ENCODE data around the gene SLC31A1.
"Not testable (repeated sequence)": the region's sequence is repeated elsewhere in the genome, so short reads cannot be mapped to it uniquely, and the experiment has no call there.

Gene SLC31A1

DNA sequence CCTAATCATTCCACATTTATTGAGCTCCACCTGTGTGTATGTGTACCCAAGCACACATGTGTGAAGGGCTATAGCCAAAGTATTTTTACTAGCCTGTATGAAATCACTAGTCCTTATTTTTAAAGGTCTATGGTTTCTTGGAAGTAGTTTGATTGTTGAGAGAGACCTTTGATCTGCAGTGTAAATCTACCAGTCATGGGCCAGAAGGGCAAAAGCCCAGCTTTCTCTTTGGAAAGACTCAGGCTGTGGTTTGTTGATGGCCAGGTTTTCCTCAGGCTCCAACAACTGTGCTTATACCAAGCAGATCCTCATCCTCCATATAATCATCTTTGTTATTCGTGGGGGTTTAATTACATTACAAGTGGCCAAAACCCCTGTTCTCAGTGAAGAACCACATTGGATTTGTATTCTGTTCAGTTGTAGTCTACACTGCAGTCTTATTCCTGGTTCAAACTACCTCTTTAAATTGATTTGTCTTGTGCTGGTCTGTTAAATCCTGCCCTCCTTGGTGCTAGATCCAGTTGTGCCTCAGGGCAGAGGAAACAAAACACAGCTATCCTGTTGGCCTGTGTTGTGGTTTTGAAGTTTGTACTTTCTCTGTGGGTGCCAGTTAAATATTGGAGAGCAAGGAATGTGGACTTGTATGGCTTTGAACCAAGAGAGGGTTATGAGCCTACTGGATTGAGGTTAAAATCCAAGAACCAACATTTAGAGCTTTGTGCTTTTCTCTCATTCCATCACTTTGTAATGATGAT lies 40.8 kb downstream of the SLC31A1 start:
- no peak for DNase-seq (ENCODE audit: low spot score)

DNA sequence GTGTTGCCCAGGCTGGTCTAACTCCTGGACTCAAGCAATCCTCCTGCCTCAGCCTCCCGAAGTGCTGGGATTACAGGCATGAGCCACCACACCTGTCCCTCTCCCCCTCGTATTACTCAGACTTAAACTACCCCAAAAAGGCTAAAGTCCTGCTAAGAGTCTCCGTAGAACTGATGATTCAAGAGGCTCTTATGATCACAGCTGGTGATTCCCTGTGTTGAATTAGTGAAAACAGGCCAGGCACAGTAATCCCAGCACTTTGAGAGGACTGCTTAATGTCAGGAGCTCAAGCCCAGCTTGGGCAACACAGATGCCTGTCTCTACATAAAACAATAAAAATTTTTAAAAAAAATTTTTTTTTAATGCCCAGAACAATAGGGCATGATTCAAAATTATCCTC lies 44.8 kb downstream of the SLC31A1 start:
- DNase-seq (ENCODE audit: low spot score) = peak; percentile 34

DNA sequence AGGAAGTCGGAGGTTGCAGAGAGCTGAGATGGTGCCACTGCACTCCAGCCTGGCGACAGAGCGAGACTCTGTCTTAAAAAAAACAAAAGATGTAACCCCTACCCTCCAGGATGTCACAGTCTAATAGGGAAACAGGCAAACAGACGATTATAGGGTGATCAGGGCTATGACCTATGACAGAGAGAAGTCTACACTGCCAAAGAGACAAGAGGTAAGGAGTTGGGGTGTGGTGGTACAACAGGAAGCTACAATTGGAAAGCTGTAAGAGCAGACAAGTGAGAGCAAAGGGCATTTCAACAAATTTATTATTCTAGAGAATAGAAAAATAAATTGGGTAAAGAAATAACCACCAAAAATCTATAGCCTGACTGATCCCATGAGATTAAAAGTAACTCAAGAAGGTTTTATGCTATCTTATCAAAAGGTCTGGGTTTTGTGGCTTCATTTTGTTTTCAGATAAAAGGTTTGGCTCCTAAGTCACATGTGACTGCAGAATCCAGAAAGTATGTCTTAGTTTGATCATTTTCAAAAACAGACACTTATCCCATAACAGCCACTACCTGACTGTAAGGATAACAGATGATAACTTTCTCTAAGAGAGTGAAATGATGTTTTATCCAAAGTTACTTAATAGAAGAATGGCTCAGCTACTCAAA lies 46.7 kb downstream of the SLC31A1 start:
- DNase-seq (ENCODE audit: low spot score) = no peak

DNA sequence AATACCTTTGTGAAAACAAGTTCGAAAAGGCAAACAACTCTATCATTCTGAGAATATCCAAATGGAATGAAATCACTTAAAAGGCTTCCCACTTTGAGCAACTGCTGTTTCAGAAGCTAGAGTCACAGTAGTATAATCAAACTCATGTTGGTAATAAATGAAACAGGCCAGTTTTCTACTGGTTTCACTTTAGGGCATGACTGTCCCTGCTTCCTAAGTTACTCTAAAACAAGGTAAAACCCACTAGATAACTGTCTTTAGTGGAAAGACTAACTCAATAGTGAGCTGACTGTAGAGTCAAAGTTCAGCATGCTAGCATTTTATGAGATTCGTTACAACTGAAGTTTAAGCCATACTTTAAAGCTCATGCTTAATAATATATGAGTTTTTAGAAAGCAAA lies 48.0 kb downstream of the SLC31A1 start:
- DNase-seq (ENCODE audit: low spot score) = no peak

DNA sequence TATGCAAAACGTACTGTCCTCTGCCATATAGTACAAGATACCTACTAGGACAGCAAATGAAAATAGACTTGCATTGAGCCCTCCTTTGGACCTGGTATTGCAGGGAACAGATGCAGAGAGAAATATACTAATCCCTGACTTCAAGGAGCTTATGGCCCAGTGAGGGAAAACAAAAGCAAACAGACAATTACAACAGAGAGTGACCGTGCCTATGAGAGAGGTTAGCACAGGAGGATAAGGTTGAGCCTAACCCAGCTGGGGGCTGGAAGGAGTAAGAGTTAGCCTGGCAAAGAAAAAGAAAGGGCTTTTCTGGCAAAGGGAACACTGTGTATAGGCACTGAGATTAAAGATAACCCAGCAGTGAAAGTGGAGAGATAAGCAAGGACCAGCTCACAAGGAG lies 48.5 kb downstream of the SLC31A1 start:
- DNase-seq (ENCODE audit: low spot score) = no peak

DNA sequence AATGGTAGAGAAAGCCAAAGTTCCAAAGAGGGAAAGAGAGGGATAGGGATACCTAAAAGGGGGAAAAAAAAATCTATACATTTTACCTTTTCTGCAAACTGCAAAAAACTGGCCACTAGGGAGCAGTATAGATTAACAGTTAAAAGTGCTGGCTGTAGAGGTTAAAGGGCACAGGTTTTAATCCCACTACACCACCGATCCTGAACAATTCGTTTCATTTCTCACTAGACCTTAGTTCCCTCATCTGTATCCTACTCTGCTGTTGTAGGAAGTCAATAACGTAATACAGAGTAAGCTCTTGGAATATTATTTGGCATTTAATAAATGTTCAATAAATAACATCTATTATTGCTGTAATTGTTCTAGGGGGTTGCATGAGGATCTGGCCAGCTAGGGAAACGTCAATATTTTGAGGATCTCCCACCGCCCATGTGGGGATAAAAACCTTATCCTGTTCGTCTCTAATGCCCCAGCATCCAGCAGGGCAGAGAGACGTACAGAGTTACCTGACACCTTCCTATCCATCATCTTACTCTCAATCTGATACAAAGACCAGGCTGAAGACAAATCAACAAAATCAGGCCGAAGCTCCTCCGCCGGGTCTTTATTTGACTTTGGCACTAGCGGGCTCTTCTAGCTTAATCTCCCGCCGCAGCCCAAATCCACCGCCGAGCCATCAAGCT lies 53.3 kb downstream of the SLC31A1 start:
- peak; percentile 84 for DNase-seq (ENCODE audit: low spot score)

DNA sequence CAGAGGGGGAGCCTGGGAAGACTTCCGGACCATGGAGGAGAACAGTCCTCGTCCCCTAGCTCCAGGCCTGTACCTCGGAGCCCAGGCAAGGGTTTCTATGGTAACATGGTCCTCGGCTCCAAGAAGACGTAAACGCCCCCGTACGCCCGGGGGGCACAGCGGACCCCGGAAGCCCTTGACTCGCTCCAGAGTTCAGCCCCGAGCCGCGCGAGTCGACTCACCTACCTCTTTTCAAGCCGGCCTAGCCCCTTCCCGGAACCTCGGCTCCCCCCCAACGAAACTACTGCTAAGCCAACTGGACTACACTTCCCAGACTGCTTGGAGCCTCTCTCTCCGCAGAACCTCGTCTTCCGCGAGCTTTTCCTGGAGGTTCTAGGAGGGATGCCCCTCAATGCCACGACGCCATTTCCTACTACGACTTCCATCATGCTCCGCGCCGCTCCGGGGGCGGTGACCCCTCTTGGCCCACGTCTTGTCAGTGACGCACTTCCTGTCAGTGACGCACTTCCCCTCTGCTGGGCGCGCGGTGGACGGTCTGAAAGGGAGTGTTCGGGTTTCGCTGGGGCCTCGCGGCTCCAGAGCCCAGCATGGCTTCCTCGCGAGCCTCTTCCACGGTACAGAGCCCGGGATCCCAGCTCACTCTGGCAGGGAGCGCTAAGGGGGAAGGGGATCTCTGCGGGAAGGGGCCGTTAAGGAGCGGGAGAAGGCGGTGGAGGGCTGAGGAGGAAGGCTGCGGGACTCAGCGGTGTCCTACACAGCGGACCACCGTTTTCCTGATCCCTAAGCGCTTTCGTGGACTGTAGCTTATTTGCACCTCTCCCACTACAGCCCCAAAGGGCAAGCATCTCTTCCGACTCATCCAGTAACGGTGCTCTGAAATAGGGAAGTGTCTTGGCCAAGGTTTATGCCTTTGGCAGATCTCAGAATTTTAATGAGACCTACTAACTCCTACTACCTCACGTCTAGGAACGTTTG lies 54.1 kb downstream of the SLC31A1 start, which contains the start of the genes CDC26 and PRPF4:
Gene CDC26, minus strand, starts transcription at position 416 of the 975 bp plus-strand sequence. CDS start 3,065 bp downstream, outside the sequence.
Gene PRPF4, plus strand, starts transcription at position 502 of the 975 bp plus-strand sequence. Its CDS starts 86 bp downstream, at position 588.
- DNase-seq (ENCODE audit: low spot score) = peak; percentile 100

DNA sequence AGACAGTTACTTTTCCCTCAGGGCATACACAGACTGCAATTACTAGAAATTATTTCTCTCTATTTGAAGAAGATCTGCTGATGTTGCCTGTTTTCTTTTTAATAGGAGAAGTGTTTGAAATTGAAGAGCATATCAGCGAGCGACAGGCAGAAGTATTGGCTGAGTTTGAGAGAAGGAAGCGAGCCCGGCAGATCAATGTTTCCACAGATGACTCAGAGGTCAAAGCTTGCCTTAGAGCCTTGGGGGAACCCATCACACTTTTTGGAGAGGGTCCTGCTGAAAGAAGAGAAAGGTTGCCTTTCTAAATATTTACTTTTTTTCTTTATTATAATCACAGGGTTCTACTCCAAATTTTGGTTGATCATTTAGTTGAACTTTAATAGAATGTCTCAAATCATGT lies 57.5 kb downstream of the SLC31A1 start:
- no peak for DNase-seq (ENCODE audit: low spot score)

DNA sequence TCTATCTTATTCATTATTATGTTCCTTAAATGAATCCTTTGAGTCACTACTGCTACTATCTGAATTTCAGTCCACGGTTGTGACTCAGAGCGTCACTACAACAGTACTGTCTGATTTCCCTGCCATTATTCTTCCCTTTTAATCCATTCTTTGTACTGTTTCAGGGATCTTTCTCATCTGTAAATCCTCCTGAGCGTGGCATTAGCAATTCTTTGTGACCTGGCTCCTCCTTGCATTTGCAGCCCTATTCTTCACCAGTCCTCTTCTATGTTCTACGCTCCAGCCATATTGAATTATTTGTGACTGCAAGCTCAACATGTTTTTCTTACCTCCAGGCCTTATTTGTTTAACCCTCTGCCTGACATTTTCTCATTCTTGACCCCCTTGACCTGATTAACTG lies 60.0 kb downstream of the SLC31A1 start:
- DNase-seq (ENCODE audit: low spot score) = no peak

DNA sequence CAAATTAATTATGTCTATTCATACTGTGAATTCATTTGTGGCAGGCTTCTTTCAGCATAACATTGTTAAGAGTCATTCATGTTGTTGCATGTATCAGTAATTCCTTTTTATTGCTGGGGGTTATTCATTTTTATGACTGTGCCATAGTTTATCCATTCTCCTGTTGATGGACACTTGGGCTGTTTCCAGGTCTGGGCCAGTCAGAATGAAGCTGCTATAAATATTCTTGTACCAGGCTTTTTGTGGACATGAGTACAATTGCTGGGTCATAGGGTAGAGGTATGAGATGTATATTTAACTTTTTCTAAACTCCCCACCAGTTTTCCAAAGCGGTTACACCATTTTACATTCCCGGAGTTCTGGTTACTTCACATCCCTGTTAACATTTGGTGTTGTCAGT lies 67.7 kb downstream of the SLC31A1 start:
- peak; percentile 34 for DNase-seq (ENCODE audit: low spot score)

DNA sequence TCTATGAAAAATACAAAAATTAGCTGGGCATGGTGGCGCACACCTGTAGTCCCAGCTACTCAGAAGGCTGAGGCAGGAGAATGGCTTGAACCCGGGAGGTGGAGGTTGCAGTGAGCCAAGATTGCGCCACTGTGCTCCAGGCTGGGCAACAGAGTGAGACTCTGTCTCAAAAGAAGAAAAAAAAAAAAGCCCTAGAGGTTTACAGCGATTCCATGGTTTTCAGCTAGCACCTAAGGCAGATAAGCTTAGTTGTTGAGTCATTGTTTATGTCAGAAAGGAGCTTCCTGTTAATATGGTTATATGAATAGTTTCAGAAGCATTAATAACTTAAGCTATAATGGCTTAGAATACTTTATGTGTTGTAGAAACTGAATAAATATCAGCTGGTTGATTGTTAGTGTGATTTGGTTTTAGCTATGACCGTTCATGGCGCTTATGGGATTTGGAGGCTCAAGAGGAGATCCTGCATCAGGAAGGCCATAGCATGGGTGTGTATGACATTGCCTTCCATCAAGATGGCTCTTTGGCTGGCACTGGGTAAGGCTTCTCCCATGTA lies 68.8 kb downstream of the SLC31A1 start:
- no peak for DNase-seq (ENCODE audit: low spot score)

DNA sequence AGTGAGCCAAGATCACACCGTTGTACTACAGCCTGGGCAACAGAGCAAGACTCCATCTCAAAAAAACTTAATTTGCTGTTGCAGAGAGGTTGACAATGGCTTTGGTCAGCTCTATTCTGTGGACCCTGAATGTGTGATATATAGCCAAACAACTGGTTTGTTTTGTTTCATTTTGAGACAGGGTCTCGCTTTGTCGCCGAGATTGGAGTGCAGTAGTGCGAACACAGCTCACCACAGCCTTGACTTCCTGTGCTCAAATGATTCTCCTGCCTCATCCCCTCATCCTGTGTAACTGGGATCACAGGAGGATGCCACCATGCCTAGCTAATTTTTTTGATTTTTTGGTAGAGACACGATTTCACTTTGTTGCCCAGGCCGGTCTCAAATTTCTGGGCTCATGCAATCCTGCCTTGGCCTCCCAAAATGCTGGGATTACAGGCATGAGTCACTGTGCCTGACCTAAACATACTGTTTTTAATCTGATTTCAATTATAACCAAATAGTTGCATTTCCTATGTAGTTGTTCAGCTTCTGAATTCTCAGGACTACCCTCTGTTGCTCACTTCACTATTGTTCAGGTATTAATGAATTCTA lies 72.0 kb downstream of the SLC31A1 start:
- DNase-seq (ENCODE audit: low spot score) = no peak

DNA sequence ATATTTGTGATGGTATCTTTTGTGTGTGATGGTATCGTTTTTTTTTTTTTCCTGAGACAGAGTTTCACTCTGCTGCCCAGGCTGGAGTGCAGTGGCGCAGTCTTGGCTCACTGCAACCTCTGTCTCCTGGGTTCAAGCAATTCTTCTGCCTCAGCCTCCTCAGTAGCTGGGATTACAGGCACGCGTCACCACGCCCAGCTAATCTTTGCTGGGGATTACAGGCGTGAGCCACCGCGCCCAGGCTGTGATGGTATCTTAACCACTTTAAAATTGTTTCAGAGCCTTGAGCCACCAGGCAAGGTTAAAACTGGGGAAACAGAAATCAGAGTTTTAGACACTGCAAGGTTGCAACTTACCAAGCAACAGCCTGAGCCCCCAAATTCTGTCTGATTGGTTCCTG lies 74.9 kb downstream of the SLC31A1 start:
- not testable (repeated sequence) for DNase-seq (ENCODE audit: low spot score)

DNA sequence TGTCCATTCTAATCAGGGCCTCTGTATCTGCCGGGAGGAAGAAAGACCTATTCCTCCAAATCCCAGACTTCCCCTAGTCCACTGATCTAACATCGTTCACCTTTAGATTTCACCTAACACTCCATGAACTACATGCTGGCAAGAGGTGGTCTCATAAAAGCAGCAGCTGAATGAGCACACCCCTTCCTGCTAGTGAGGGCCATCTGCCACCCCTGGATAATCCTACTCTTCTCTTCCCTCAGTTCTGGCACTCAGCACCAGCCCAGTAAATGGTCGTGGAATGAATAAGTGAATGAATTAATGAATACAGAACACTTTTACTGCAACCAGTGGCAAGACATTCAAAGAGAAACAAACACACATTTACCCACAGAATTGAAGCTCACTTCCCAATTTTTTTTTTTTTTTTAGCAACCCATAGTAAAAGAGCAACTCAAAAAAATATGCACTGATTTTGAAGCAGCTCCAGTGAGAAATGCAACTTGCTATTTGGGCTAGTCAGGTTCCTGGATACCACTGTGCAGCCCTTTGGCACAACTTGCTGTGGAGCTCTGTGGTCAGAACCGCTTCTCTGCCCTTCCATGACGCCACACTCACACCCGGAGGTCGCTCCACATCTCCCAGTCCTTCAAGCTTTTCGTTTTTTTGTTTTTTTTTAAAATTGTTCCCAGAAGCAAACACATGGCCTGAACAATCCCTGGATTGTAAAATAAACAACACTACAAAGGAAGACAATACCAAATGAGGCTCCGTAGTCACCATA lies 75.6 kb downstream of the SLC31A1 start:
- no peak for DNase-seq (ENCODE audit: low spot score)

DNA sequence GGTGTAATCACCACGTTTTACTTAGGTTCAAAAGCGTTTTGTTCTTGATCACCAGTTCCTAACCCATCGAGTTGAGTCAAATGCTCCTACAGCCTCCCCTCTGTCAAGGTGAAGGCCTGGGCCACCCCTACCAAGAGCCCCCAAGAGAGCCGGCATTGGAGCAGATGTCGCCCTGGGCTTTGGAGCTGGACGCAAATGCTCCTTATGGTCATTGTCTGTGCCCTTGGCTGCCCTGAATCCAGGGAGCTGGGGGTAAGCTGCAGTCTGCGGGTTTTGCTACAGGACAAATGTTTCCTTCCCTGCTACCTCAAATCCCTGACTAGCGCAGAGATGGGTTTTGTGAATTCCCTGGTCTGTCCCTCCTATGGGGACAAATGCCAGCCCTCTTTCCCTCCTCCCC lies 77.0 kb downstream of the SLC31A1 start:
- no peak for DNase-seq (ENCODE audit: low spot score)

DNA sequence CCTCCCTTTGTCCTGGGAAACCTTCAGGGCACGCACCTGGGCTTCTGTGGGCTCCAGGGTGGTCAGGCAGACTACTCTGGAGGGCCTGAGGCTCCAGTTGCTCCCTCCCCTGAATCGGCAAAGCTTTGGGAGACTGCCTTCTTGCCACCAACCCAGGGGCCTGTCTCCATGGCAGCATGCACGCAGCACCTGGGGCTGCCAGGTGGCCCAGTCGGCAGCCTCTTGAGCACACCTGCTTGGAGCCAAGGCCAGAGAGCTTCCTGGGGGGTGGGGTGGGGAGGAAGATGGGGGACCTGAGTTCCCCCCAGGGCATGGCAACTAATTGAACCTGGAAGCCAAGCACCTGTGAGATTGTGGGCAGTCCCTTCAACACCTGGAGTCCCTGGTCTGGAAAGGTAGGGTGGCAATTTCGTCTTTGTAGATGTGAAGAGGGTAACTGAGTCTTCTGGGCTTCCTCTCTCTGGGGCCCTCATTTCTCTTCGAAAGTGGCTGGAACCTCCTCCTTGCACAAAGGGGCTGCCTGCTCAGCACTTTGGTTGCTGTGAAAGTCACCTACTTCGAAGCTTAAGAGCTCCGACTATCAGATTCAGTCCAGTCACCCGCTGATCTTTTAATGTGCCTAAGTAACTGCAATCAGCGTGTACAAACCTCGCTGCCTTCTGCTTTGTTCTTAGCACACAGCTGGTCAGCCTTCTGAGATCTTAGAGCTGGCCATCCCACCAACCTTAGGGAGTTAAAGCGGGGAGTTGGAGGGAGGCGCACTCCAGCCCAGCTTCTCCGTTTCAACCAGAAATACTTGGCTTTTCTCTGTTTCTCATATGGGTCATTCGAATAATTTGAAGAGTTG lies 77.8 kb downstream of the SLC31A1 start:
- DNase-seq (ENCODE audit: low spot score) = no peak

DNA sequence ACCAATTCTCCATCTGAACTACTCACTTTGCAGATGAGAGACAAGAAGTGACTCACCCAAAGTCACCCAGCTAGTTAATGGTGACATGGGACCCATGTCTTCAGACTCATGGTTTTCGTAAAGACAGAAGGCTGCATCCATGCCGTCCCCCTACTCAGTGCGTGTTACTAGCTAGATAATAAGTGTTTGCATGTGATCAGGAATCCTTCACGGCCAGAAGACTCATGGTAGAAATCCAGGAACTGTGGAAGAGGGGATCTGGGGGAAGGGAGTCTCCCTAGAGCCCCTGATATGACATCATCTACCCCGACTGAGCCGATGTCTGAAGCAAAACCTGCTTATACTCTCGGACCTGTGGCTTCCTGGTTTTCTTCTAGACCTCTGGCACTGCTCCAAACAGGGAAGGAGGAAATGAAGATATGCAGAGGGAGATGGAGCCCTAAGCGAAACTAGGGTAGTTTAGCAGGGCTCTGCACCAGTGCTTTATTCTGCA lies 78.5 kb downstream of the SLC31A1 start:
- DNase-seq (ENCODE audit: low spot score) = no peak

DNA sequence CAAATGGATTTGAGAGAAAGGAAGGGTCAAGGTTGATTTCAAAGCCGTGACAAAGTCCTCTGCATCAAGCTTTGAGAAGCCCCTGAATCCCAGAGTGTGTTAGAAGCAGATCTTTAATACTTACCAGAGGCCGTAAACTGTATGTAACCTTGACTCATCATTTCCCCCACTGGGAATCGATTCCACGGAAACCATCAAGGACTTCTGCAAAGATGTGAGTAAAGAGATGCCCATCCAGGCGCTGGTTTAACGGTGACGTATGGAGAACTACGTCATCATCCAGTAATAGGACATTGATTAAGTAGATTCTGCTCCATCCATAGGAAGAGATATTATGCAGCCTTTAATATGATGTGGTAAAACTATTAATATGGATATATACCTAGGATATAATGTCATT lies 80.2 kb downstream of the SLC31A1 start:
- DNase-seq (ENCODE audit: low spot score) = no peak

DNA sequence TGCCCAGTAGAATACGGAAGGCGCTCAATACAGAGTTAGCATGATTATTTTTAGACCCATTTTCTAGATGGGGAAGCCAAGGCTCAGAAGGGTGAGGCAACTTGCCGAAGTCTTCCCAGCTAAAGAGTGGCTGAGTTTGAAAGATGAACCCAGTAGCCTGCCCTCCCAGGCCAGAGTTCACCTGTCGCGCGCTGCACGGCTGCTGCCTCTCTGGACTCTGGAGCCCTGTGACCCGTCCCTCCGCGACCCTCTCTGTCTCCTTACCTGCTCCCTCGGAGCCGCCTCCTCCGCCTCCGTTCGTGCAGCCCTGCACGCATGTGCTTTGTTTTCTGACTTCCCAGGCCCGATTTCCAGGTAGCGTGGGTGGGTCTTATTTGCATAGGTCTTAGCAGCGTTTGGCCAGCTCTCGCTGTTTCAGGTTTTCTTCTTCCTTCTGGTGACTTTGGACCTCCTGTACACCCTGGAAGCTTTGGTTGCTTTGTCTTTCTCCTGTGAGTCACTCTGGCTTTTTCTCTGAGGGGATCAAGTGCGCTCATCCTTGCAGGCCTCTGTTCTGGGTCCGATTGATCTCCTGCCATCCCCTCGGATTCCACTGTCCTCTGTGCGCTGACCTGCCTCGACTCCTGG lies 81.6 kb downstream of the SLC31A1 start, which contains the start of gene RNF183:
Gene RNF183, minus strand, starts transcription at position 585 of the 627 bp plus-strand sequence. CDS start 5,192 bp downstream, outside the sequence.
- DNase-seq (ENCODE audit: low spot score) = no peak
